K562 (cell line): ENCODE results near the gene MED28. TPM values are rescaled to one million over a fixed set of nuclear protein-coding genes. Genes with fewer than 3 reads are reported as not detected.
A peak's percentile ranks its signal among the peaks of the same experiment; 100 is the strongest.

Experiments
- ATAC-seq: fragments of 200-7000 bp; cut with Tn5 transposase; 3 replicates; pipeline ENCODE4 v1.9.1; 2020; ENCODE audit warnings: moderate library complexity
- BruUV-seq: library from RNA; stranded (reverse); fragments of 400-500 nt; replicated peaks from 2 replicates; lab custom pipeline; 2021; lab: Mats Ljungman, UMichigan
- CTCF ChIA-PET: fragments of 300-600 bp; formaldehyde crosslinking; extraction: SDS; loops from one replicate; lab custom pipeline; 2021; ENCODE audit warnings: low intra/inter-chr PET ratio; lab: Yijun Ruan, JAX
- POLR2A ChIA-PET: fragments of 300-600, 350-650 bp; sonication (Branson Sonifier 250); formaldehyde crosslinking; extraction: SDS; loops from one replicate; lab custom pipeline; 2021; ENCODE audit warnings: antibody characterized with exemption, inconsistent platforms; lab: Yijun Ruan, JAX
- DNase-seq, 4 experiments: peaks; one replicate each; pipeline versions ENCODE4 v3.0.0 to v3.0.0-alpha.2; 2011 to 2018; ENCODE audit warnings: low spot score in 3 of 4, mixed read lengths in 3 of 4; ENCODE audit errors: extremely low read depth in 1 of 4
- FAIRE-seq: peaks from 2 replicates; lab custom pipeline; 2011; peaks lifted over from hg19 to GRCh38; lab: Jason Lieb, UNC
- H2AFZ ChIP-seq: 2 replicates; pipeline ENCODE4 v1.6.0; 2011; ENCODE audit warnings: low read depth, low read length, control low read depth, inconsistent platforms
- H3K27ac ChIP-seq: fragments of 200-600 bp; 3 replicates; pipeline ENCODE4 v1.8.0; 2011; ENCODE audit warnings: low read depth, mild to moderate bottlenecking, control low read depth, inconsistent platforms, low read length, moderate library complexity, mixed read lengths; ENCODE audit errors: extremely low read depth
- H3K27me3 ChIP-seq, 2 experiments: fragments of 300-600 bp in 1 of 2; 2 replicates in 1 of 2; 3 replicates in 1 of 2; pipeline versions ENCODE4 v1.6.0 to v1.8.0; 2011; ENCODE audit warnings: inconsistent platforms in 2 of 2, low read length in 2 of 2, mild to moderate bottlenecking in 1 of 2, mixed read lengths in 1 of 2, moderate library complexity in 1 of 2; ENCODE audit not compliant: control insufficient read depth in 2 of 2, insufficient read depth in 2 of 2
- H3K36me3 ChIP-seq: fragments of 300-600 bp; 3 replicates; pipeline ENCODE4 v1.8.0; 2011; ENCODE audit warnings: mild to moderate bottlenecking, low read length, inconsistent platforms; ENCODE audit not compliant: control insufficient read depth, insufficient read depth
- H3K4me1 ChIP-seq, 2 experiments: fragments of 200-600 bp in 1 of 2; replicated peaks in 1 of 2; 2 replicates in 1 of 2; 3 replicates in 1 of 2; pipeline versions ENCODE4 v1.5.1 to v1.8.0; 2011; ENCODE audit warnings: inconsistent platforms in 2 of 2, low read length in 2 of 2, mild to moderate bottlenecking in 1 of 2, mixed read lengths in 1 of 2, moderate library complexity in 1 of 2; ENCODE audit not compliant: control insufficient read depth in 2 of 2, insufficient read depth in 2 of 2
- H3K4me2 ChIP-seq: 2 replicates; pipeline ENCODE4 v1.6.1; 2011; ENCODE audit warnings: low read length, control low read depth, inconsistent platforms, mixed read lengths; ENCODE audit not compliant: insufficient read depth
- H3K4me3 ChIP-seq: fragments of 200-600 bp; sonication (generic), shearing (Covaris generic); 2 replicates; pipeline ENCODE4 v1.5.1; 2016; ENCODE audit warnings: control low read depth, inconsistent platforms
- H3K79me2 ChIP-seq: fragments of 200-600 bp; 3 replicates; pipeline ENCODE4 v1.8.0; 2011; ENCODE audit warnings: low read length, inconsistent platforms; ENCODE audit not compliant: control insufficient read depth, insufficient read depth
- H3K9ac ChIP-seq, 2 experiments: 2 replicates each; pipeline versions ENCODE4 v1.6.0 to v1.6.1; 2011; ENCODE audit warnings: low read depth in 2 of 2, low read length in 2 of 2, control low read depth in 1 of 2, inconsistent platforms in 1 of 2, mild to moderate bottlenecking in 1 of 2, mixed read lengths in 1 of 2; ENCODE audit not compliant: insufficient read depth in 1 of 2
- H3K9me1 ChIP-seq: one replicate; pipeline ENCODE4 v1.6.0; 2011; ENCODE audit warnings: inconsistent platforms, mild to moderate bottlenecking, low read length, moderate library complexity; ENCODE audit not compliant: control insufficient read depth, insufficient read depth
- H3K9me3 ChIP-seq: replicated peaks from 2 replicates; pipeline ENCODE4 v1.5.1; 2011; ENCODE audit warnings: low read depth, low read length, inconsistent platforms; ENCODE audit not compliant: control insufficient read depth, insufficient read depth
- H4K20me1 ChIP-seq: replicated peaks from 2 replicates; pipeline ENCODE4 v1.6.1; 2011; ENCODE audit warnings: low read length, inconsistent platforms, mixed read lengths; ENCODE audit not compliant: control insufficient read depth, insufficient read depth
- MAX ChIP-seq: sonication (generic); formaldehyde crosslinking; IDR thresholded peaks from 2 replicates; pipeline ENCODE4 v1.9.0; 2022; ENCODE audit warnings: mild to moderate bottlenecking, missing genetic modification reagents
- MYBL2 ChIP-seq, 2 experiments: fragments of 450-650 bp in 1 of 2; sonication (generic) in 1 of 2; formaldehyde crosslinking in 1 of 2; IDR thresholded peaks; 2 replicates each; pipeline versions ENCODE4 v1.6.1 to v1.8.1; 2017 to 2022; ENCODE audit warnings: borderline replicate concordance in 1 of 2, inconsistent platforms in 1 of 2, low read depth in 1 of 2, mild to moderate bottlenecking in 1 of 2, missing genetic modification reagents in 1 of 2, moderate library complexity in 1 of 2
- PRDM10 ChIP-seq: fragments of 450-650 bp; IDR thresholded peaks from 2 replicates; pipeline ENCODE4 v1.6.1; 2018; ENCODE audit not compliant: partially characterized antibody
- PTTG1 ChIP-seq: fragments of 450-650 bp; IDR thresholded peaks from 2 replicates; pipeline ENCODE4 v1.6.1; 2016; ENCODE audit warnings: low read depth, mild to moderate bottlenecking, missing genetic modification characterization, missing compliant biosample characterization
- ZNF384 ChIP-seq: IDR thresholded peaks from 2 replicates; pipeline ENCODE4 v1.6.1; 2012; ENCODE audit warnings: low read depth, low read length, improper control_type of control experiment
- WGBS: fragments of 100-300 bp; shearing (Covaris generic); methylation state at CpG from one replicate; pipeline ENCODE4 v1.1.6; 2016; ENCODE audit warnings: low coverage, mixed read lengths; ENCODE audit not compliant: insufficient coverage; ENCODE audit errors: missing lambda C conversion rate; 5-methylcytosine and 5-hydroxymethylcytosine counted together
- in situ Hi-C: fragments of 300-500 bp; cut with MboI; formaldehyde crosslinking; loops from 4 replicates; pipeline ENCODE4 v1.15.0; 2018; ENCODE audit warnings: inconsistent platforms, mixed read lengths
- intact Hi-C: fragments of 100-400 bp; cut with micrococcal nuclease; formaldehyde crosslinking; loops from 2 replicates; pipeline ENCODE4 v1.14.2; 2022
- polyA plus RNA-seq, 8 experiments: library from polyadenylated mRNA; depleted of rRNA in 4 of 8; stranded (reverse) in 5 of 8; unstranded in 3 of 8; fragments of >200 nt; fragmentation: Nextera tagmentation in 2 of 8; fragmentation: Illumina TruSeq in 1 of 8; extraction: Ambion mirVana in 2 of 8; extraction: Trizol in 1 of 8; gene quantifications; 2 replicates each; pipeline versions ENCODE4 v1.2.1 to v1.2.3, GENCODE V29; 2011 to 2014; ENCODE audit warnings: inconsistent platforms in 1 of 8, missing spikeins in 1 of 8
- total RNA-seq, 7 experiments: library from RNA; depleted of rRNA in 6 of 7; stranded (reverse); fragments of >200 nt in 6 of 7; fragmentation: Illumina TruSeq in 2 of 7; extraction: Trizol in 2 of 7; gene quantifications; 2 replicates each; pipeline versions ENCODE4 v1.2.1 to v1.2.3, GENCODE V29; 2011 to 2021; ENCODE audit warnings: low replicate concordance in 1 of 7

The MED28 gene
- total and polyA plus RNA-seq, 9 of the 15 experiments (the other 6 are each of a cell fraction or from before 2014, with no cell fraction given), result 15.5 to 93.8 (median 50.5) TPM

GRCh38 chr4:17613761-17614415 lies 553 bp upstream of the MED28 start (continued):
- TF ChIP-seq PRDM10, result peak; percentile 45
- no peak for TF ChIP-seq PTTG1 (tag)
- TF ChIP-seq ZNF384, result peak; percentile 33; the same call in 1 of the 2 replicates
- TF ChIP-seq, all 486 proteins: peak for 9

- peaks cover 52% of the 10 kb centered on the region for H3K36me3 ChIP-seq
- H2AFZ ChIP-seq, result no peak overlapping the region
- ChIA-PET CTCF (no interaction called here), POLR2A (interaction anchor here (1.0 kb wide), 1 partner anchor 40 kb away, joined by 3 read pairs; the partner anchor contains the start of gene LAP3)
- TF ChIP-seq MAX, result 0 out of 2 replicates have a peak, but pooled peaks have one; percentile 18
- TF ChIP-seq MYBL2 (IDR thresholded peaks at IDR 0.05; ENCODE audit: low read depth), result no peak
- TF ChIP-seq MYBL2 (CRISPR knock-in tag; IDR thresholded peaks at IDR 0.05; ENCODE audit: borderline replicate concordance), result no peak
- H4K20me1 ChIP-seq, result peaks cover 15% of the 10 kb centered on the region
- BruUV-seq, result TSS peak; percentile 33
- H3K4me2 ChIP-seq, result peak overlapping the region; percentile 60
- DNase-seq (peak in 1 of 4 experiments; percentile 17), FAIRE-seq (no peak), ATAC-seq (no peak)
- intact Hi-C loops, result no loop called here
- peaks cover 3% of the 10 kb centered on the region for H3K9me1 ChIP-seq
- peak overlapping the region; percentile 36 to 86; a peak in 1 of 4 replicates for H3K9ac ChIP-seq
- peaks cover 56% of the 10 kb centered on the region for H3K79me2 ChIP-seq
- H3K27ac ChIP-seq, result no peak overlapping the region; the same call in 2 of the 3 replicates
- in situ Hi-C loops, result no loop called here
- peaks cover 15 to 16% of the 10 kb centered on the region in 2 experiments for H3K4me1 ChIP-seq
- 36% methylated on average over 5 of the region's 5 CpGs for WGBS
- H3K4me3 ChIP-seq, result peak overlapping the region; percentile 6; the same call in 1 of the 2 replicates
- H3K27me3 ChIP-seq, result no peaks in the 10 kb centered on the region
- H3K9me3 ChIP-seq, result no peaks in the 10 kb centered on the region
Observed at GRCh38 chr4:17616283-17616682, 1.8 kb downstream of the MED28 start.
